ENCODE measurements around the gene FSTL4.

Gene FSTL4

DNA sequence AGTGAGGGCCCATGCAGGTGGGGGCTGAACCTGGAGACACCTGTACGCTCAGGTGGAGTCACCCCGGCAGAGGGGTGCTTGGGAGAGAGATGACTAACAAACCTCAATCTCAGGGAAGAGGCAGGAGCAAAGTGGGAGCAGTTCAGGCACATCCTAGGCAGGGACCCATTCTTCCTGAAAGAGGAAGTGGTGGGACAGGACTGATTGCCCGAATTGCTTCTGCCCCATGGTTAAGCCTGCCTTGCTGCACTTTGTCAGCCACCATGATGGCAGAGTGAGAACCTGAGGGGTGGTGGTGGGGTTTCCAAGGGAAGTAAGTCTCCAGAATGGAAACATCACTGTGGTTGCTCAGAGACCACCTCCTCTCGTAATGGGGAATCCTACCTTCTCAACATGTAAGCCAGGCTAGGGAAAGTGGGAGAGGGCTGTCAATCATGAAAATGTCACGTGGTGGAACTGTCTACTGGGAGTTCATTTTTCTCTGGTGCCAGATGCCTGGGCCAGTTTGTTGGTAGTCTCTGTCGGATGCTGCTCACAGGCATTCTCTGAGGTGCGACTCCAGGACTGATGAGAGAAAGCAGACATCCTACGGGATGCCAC, 410.2 kb downstream of the FSTL4 start:
- no peak for DNase-seq

GRCh38 chr5:133201310-133201709, 411.0 kb downstream of the FSTL4 start:
- no peak for DNase-seq

GRCh38 chr5:133200256-133200655, 412.1 kb downstream of the FSTL4 start:
- DNase-seq: no peak

DNA sequence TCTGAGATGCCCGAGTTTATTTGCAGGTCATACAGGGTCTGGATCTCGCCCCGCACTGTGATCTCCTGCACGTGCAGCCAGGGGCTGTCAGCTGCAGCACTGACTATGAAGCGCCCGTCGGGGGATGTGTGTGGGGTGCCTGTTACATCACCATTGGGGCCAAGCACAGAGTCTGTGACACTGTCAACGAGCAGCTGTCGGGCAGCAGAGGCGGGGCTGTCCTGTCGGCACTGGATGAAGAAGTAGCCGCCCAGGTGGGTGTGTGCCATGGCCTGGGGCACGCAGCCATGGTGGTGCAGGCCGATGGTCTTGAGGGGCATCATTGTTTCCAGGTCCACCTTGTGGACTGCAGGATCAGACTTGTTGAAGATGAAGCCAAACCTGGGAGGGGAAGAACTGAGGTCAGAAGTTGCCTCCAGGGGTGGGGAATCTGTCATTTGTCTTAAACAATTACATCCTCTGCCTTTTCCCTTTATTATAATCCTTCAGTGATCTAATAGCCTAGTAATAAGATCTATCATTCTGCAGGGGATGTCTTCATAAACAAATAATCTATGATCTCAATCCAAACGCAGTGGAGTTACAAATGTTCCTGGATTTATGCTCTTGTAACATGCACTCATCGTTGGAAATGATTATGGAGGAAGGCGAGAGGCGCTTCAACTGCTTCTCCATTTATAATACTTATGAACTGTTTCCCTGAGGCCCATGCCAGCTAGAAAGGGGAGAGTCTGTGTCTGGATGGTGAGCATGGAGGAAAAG, 412.7 kb downstream of the FSTL4 start:
- no peak for DNase-seq

GRCh38 chr5:133198511-133198910, 413.8 kb downstream of the FSTL4 start:
- no peak for DNase-seq

DNA sequence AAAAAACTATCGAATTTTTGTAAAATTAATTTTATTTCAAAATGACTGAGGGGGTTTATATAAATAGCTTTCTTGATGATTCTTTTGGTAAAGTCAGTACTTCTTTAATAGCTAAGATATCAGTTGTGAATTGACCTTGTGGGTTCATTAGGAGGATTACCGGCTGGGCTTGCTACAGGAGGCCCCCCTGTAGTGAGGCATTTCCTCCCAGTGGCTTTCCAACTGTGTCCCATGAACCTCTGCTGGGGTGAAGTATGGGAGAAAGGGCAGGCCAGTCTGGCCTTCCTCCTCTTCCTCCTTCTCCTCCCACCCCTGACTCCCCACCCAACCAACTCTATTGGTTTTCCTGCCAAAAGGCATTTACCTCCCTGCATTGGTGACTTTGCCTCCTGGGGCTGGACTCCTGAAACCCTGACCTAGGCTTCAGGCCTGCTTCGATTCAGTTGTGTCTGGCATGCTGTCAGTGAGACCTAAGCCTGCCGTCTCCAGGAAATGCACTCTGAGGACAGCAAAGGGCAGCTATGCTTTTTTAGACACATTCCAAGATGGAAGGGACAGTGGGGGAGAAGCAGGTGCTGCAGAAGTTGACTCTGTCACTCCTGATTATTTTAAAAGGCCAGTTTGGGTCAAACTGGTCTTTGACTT, 415.8 kb downstream of the FSTL4 start:
- no peak for DNase-seq

DNA sequence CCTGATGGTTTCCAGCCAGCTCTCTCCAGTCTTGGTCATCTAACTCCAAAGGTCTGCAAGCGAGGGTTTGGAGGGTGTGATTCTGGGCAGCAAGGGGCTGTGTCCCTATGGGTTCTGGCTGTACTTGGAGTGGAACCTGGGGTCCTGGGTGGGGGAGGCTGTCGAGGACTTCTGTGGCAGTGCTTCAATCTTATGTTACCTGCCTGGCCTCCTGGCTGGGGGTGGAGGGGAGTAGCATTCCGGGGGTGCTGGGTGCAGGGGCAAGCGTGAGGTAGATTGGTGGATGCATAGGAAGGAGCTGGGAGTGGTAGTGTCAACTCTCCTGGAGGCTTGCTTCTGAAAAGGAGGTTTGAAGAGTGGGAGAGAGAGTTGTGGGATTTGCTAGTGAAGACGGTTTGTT, 417.1 kb downstream of the FSTL4 start:
- DNase-seq: no peak

DNA sequence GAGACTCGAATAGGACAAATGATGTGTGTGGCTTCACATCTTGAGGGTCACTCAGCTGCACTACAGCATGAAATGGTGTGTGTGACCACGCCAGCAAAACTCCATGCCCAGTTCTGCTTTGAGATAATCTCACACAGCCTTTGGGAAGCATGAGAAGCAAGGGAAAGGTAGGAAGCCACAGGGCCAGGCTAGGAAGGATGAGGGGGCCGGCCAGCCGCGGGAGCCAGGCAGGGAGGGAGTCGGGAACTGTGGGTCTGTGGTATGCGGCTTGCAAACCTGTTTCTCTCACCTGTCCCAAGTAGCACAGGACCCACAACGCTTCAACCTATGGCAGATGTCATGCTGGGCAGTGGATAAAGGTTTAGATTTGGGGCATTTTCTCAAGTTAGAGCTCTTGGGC, 418.5 kb downstream of the FSTL4 start:
- DNase-seq: no peak

- DNase-seq: no peak
Measured at GRCh38 chr5:133192716-133193115, 419.6 kb downstream of the FSTL4 start.

GRCh38 chr5:133189881-133190280, 422.5 kb downstream of the FSTL4 start:
- no peak for DNase-seq

DNA sequence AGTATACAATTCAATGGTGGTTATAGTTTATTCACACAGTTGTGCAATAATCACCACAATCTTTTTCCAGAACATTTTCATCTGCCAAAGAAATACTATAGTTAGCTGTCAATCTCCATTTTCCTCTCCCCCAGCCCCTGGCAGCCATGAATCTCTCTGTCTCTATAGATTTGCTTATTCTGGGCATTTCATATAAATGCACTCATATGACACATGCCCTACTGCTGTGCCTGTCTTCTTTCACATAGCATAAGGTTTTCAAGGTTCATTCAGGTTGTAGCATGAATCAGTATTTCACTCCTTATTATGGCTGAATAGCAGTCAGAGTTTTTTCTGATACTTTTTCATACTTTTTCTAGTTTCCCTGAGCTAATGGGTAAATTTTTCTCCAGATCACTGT, 432.9 kb downstream of the FSTL4 start:
- DNase-seq: no peak

- DNase-seq: peak; percentile 35
Measured at GRCh38 chr5:133170756-133171387, 441.5 kb downstream of the FSTL4 start.

- no peak for DNase-seq
Measured at GRCh38 chr5:133164759-133165158, 447.6 kb downstream of the FSTL4 start.

GRCh38 chr5:133163839-133164238, 448.5 kb downstream of the FSTL4 start:
- DNase-seq: no peak

GRCh38 chr5:133159543-133159942, 452.8 kb downstream of the FSTL4 start:
- DNase-seq: no peak

DNA sequence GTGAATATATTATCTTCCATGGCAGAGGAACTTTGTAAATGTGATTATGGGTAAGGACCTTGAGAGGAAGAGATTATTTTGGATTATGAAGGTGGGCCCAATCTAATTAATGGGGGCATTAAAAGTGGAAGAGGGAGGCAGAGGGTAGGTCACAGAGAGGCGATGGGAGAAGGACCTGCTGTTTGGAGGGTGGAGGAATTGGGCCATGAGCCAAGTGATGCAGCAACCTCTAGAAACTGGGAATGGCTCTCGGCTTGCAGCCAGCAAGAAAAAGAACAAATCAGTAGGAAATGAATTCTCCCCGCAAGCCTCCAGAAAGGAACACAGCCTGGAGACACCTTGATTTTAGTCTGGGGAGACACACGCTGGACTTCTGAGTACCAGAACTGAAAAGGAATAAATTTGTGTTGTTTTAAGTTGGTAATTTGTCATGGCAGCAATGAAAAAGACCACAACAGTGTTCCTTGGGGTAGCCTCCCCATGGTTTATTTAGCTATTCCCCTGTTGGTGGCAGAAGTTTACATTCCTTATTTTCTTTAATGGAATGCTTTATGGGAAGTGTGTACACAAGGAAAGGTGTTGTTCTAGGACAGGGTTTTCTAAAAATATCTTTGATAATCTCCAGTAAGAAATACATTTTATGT, 456.9 kb downstream of the FSTL4 start:
- DNase-seq: no peak

DNA sequence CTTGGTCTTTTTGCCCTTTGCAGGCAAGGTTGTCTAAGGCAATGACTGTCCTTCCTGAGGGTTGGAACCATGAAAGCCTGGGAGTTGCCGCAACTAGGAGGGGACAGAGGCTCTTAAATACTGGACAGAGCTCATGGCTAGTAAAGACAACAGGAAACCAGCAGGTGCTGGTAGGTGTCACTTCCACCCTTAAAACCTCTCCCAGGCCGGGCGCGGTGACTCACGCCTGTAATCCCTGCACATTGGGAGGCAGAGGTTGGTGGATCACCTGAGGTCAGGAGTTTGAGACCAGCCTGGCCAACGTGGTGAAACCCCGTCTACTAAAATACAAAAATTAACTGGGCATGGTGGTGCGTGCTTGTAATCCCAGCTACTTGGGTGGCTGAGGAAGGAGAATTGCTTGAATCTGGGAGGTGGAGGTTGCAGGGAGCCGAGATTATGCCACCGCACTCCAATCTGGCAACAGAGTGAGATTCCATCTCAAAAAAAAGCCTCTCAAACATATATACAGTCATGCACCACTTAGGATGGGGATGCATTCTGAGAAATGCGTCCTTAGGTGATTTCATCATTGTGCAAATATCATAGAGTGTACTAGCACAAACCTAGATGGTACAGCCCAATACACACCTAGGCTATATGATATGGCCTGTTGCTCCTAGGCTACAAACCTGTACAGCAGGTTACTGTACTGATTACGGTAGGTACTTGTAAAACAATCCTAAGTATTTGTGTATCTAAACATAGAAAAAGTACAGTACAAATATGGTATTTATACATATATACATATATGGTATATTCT, 457.9 kb downstream of the FSTL4 start:
- DNase-seq: no peak

- DNase-seq: no peak
Measured at GRCh38 chr5:133150909-133151544, 461.3 kb downstream of the FSTL4 start.

GRCh38 chr5:133149345-133149744, 463.0 kb downstream of the FSTL4 start:
- no peak for DNase-seq

DNA sequence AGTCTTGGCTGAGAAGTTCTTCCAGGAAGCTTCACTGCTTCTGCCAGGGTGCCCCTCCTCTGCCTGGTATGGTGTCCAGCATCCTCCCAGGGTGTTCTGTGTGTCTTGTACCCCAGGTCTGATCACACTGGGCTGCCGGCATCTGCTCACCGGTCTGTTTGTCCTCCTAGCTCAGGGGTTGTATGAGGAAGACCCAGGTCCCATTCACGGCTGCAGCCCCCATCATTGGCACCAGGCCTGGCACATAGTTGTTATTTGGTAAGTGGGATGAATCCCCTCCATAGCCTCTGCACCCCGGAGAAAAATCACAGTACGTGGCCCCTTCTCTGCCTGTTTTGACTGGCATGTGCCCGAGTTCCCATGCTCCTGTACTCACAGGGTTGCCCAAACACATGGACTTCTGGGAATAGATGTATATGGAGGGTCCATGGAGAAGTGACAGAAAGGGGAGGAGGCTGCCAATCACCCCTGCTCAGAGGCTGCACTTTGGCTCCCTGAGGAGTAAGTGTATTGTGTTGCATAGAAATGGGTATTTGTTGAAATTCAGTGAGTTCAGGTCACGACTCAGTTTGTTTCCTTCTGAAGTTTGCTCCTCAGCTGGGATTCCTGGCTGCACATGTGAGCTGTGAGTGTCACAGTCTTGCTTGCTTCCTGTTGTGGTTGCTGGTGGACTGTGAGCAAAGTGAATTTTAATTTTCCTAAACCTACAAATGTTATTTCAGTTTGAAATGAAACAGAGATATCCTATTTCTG, 464.4 kb downstream of the FSTL4 start:
- DNase-seq: no peak

- DNase-seq: no peak
Measured at GRCh38 chr5:133147411-133147810, 464.9 kb downstream of the FSTL4 start.
